Iris pigment epithelial cell (primary cell): ENCODE results near the gene GRK5.
"Not testable (repeated sequence)": the region's sequence is repeated elsewhere in the genome, so short reads cannot be mapped to it uniquely, and the experiment has no call there.

Experiments
- DNase-seq: peaks from one replicate; pipeline ENCODE4 v3.0.0-alpha.2; 2011; ENCODE audit warnings: low read depth

Gene GRK5

GRCh38 chr10:119460369-119461195 is 253.2 kb downstream of the GRK5 start:
- no peak for DNase-seq

DNA sequence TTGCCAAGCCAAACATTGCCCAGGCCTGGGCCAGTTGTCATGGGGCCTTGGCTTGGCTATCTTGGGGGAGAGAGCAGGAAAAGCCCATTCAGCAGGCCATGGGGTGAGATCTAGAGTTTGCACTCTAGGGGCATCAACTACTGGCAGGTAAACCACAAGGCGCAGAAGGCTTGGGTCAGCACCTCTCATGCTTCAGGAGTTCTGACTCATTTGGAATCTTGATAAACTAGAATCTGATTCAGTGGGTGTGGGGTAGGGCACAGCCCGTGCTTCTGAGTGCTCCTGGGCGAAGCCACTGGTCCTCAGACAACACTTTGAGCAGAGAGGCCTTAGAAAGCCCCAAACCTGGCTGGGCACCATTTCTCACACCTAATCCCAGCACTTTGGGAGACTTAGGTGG is 254.0 kb downstream of the GRK5 start:
- no peak for DNase-seq

- no peak for DNase-seq
These were observed 254.6 kb downstream of the GRK5 start for GRCh38 chr10:119461923-119462322.

- no peak for DNase-seq
These were observed 255.4 kb downstream of the GRK5 start for GRCh38 chr10:119462773-119463172.

GRCh38 chr10:119463195-119463594 is 255.8 kb downstream of the GRK5 start:
- not testable (repeated sequence) for DNase-seq

- no peak for DNase-seq
These were observed 257.7 kb downstream of the GRK5 start for GRCh38 chr10:119465085-119465484.

DNA sequence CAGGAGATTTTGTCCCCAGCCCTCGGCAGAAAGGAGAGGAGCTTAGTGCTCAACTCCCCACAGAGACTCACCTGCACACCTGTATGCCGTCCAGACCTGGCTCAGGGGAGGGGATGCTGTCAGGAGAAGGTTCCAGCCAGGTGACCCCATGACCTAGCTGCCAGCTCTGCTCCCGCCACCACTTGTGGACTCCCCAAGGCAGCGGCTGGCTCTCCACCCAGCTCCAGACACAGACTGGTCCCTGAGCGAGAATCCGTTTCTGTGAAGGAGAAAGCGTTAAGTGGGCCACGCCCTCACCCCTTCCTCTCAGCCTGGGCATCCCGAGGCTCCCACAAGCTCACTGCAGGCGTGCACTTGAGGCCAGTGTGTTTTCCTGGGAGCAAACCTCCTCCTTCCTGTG is 258.7 kb downstream of the GRK5 start:
- no peak for DNase-seq

GRCh38 chr10:119466655-119467054 is 259.3 kb downstream of the GRK5 start:
- no peak for DNase-seq

DNA sequence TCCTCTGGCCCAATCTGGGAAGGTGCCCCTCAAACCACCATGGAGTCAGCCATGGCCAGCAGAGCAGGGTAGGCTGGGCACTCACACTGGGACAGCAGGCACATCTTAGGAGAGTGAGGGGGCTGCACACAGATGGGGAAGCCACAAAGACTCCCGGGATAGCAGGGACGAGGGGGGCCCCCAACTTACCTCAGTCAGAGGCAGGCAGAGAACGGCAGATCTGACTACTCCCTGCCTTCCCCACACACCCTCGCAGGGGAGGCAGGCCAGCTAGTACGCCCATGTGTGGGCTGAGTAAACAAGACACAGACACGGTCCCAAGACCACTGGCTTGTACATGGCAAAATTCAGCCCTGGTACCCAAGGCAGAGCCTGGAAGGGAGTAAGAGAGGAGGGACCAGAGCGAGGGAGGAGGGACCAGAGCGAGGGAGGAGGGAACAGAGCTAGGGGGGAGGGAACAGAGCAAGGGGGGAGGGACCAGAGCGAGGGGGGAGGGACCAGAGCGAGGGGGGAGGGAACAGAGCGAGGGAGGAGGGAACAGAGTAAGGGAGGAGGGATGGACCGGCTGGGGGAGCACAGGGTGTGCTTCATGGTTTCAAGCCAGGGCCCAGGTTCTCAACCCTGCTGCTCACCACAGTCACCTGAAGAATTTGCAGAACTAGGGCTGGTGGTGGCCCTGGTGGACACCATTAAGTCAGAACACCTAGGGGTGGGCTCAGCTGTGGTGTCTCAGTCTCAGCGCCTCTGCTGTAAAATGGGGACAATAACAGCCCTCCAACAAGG is 261.4 kb downstream of the GRK5 start:
- DNase-seq: no peak

GRCh38 chr10:119469325-119469707 is 261.9 kb downstream of the GRK5 start:
- no peak for DNase-seq

DNA sequence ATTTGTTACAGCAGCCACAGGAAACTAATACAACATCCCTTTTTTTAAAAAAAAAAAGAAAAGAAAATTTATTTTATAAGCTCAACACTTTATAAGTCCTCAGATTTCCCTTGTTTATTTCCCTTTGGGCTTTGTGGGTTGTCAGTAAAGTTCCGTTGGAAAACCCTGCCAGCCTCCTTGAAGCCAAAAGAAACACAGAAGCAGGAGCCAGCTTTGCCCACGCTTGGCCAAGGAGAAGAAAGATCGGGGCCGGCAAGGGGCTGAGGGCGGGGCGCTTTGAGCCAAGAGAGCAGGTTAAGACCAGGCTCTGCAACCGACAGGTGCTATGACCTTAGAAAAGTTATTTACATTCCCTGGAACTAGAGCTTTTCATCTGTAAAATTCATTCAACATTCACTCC is 262.5 kb downstream of the GRK5 start:
- DNase-seq: no peak

DNA sequence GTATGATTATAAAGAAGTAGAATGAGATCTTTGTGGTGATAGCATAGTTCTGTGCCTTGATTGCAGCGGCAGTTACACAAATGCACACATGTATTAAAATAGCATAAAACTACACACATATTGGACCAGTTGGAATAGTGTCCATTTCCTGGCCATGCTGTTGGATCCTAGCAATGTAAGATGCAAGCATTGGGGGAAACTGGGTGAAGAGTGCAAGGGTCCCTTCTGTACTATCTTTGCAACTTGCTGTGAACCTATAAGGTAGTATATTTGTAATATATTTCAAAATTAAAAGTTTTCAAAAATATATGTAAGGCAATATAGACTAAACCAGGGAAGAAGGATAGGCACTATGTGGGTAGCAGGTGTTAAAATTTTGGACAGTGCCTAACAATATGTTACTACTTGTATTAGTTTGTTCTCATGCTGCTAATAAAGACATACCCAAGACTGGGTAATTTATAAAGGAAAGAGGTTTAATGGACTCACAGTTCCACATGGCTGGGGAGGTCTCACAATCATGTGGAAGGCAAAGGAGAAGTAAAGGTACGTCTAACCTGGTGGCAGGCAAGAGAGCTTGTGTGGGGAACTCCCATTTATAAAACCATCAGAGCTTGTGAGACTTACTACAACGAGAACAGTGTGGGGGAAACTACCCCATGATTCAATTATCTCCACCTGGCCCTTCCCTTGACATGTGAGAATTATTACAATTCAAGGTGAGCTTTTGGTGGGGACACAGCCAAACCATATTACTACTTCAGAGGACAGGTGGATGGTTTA is 263.7 kb downstream of the GRK5 start:
- DNase-seq: no peak

GRCh38 chr10:119473771-119474170 is 266.4 kb downstream of the GRK5 start:
- no peak for DNase-seq

- DNase-seq: no peak
These were observed 267.2 kb downstream of the GRK5 start for GRCh38 chr10:119474606-119475005.

DNA sequence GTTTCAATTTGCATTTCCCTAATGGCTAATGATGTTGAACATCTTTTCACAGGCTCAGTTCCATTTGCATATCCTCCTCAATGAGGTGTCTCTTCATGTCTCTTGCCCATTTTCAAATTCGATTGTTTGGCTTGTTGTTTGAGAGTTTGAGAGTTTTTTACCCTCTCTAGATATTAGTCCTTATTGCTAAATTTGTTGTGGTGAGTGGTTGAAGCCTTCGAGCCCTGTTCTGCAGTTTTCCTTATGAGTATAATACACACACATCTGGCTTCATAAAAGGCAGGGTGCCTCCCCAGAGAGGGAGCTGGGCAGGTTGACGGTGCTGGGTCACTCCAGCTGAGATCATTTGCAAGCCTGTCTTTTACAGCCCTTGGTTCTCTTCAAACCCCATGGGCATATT is 270.1 kb downstream of the GRK5 start:
- no peak for DNase-seq

DNA sequence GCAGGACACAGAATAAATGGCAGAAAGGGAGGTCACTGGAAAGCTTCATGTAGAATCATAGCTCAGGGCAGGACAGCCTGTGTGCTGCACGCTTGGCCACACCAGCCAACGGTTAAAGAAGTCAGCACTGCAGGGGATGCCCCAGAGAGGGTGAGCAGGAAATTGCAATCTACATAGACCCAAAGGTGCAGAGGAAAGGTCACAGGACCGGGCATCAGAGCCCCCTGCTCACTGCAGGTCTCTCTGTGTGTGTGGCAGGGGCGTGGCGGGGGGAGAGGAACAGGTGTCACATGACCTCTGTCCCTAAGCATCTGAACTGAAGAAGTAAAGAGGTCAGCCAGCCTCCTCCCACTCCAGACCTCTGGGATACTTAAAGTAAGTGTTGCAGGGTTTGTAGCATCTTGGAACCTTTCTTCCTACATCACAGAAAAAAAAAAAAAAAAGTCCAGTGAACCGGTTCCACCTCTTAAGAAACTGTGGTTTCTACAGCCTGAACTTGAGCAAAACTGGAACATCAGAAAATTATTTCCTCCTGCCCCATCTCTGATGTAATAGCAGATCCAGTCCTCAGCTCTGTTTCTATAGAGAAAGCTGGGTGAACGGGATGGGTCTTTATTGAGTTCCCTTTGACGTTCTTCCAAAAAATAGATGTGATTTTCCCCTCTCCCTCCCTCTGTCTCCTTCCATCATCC is 270.9 kb downstream of the GRK5 start:
- DNase-seq: no peak

GRCh38 chr10:119478811-119479341 is 271.5 kb downstream of the GRK5 start:
- DNase-seq: no peak

DNA sequence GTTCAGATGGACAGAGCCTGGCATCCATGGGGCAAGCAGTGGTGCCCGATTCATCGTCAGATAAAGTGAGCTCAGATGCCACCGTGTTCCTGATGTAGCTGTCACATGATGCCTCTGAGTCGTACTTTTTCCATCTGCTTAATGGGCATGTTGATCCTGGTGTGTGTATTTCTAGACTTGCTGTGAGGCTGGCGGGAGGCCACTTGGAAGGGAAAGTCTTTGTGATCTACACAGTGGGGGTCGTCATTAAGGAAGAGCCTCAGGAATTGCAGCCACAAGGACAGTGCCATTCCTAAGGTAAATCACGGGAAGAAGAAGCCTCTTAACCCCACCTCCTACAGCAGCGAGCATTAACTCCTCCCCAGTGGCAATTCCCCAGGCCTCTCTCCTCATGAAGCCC is 272.2 kb downstream of the GRK5 start:
- no peak for DNase-seq

DNA sequence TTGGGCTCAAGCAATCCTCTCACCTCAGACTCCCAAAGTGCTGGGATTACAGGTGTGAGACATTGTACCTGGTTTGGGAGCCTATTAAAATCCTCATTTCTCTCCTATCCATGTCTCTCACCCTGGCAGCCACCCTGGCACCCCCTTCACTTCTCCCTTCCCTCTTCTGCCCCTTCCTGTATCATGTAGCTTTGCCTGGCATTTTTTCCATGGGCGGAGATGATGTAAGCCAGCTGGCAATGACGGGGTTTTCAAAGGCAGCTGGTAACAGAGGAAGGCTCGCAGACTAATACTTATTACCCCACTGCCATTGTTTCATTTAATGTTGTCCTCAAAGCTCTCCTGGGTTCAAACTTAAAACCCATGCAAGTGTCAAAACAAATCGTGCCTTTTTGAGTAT is 273.3 kb downstream of the GRK5 start:
- DNase-seq: no peak

DNA sequence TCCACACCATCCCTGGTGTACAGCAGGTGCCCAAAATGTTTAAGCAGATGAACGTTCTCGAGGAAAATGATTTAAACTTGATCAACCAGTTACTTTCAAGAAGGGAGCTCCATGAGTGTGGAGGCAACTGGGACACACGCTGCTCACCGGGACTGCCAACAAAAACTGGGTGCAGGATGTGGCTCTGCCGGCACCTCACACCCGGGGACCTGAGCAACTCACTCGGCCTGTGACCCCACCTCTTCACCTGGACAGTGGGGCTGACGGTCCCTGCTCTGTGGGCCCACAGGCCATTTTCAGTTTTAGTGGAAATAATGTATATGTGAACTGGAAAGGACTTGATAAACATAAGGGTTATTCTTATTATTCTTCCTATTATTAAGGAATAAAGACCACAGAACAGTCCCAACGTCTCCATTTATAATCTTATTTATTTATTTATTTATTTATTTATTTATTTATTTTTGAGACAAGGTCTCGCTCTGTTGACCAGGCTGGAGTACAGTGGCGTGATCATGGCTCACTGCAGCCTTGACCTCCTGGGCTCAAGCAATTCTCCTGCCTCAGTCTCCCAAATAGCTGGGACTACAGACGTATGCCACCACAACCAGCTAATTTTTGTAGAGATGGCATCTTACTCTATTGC is 274.5 kb downstream of the GRK5 start:
- no peak for DNase-seq

- DNase-seq: no peak
These were observed 275.6 kb downstream of the GRK5 start for GRCh38 chr10:119483001-119483400.
